MG63 (cell line): ENCODE measurements around the gene GRK5. TPM values are rescaled to one million over a fixed set of nuclear protein-coding genes. Genes with fewer than 3 reads are reported as not detected.

Experiments used
- DNase-seq: peaks from one replicate; pipeline ENCODE4 v3.0.0-alpha.2; 2020
- H3K27me3 ChIP-seq: fragments of 250-450 bp; sonication (Bioruptor Pico); 2 replicates; pipeline ENCODE4 v1.5.1; 2020; ENCODE audit warnings: mild to moderate bottlenecking, moderate library complexity
- H3K36me3 ChIP-seq: fragments of 250-450 bp; sonication (Bioruptor Pico); 2 replicates; pipeline ENCODE4 v1.5.1; 2020; ENCODE audit warnings: mild to moderate bottlenecking, moderate library complexity
- H3K4me3 ChIP-seq: fragments of 250-450 bp; sonication (Bioruptor Pico); 2 replicates; pipeline ENCODE4 v1.5.1; 2020; ENCODE audit warnings: mild to moderate bottlenecking, moderate library complexity
- H3K9me3 ChIP-seq: fragments of 250-450 bp; sonication (Bioruptor Pico); 2 replicates; pipeline ENCODE4 v1.5.1; 2020; ENCODE audit warnings: mild to moderate bottlenecking, moderate library complexity
- total RNA-seq: library from RNA; depleted of rRNA; stranded (reverse); fragments of >200 nt; shearing (Covaris generic); gene quantifications from 2 replicates; pipeline ENCODE4 v1.2.3, GENCODE V29; 2014; ENCODE audit warnings: low replicate concordance

The GRK5 gene
- total RNA-seq, 1 experiment from 2014 or later, result 22.8 TPM

GRCh38 chr10:119323085-119324016, 116.0 kb downstream of the GRK5 start:
- no peaks in the 10 kb centered on the region for H3K27me3 ChIP-seq
- H3K36me3 ChIP-seq, result no peaks in the 10 kb centered on the region
- no peaks in the 10 kb centered on the region for H3K9me3 ChIP-seq
- no peak overlapping the region for H3K4me3 ChIP-seq
- DNase-seq, result no peak

DNA sequence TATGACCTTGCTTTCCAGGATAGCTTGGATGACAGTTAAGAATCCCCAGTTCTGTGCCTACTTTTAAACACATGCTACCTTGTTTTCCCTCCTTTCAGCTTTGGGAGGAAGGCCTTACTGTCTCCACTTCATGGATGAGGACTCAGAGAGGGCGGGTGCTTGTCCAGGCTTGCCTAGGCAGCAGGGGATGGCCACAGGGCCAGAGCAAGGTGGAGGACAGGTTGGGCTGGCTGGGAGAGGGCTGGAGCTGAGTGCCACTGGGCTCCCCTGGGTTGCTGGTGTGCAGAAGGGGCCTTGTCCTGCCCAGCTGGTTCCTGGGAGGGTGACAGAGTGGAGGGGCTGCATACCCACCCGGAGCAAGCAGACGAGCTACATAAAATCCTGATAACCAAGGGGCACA, 117.8 kb downstream of the GRK5 start:
- H3K36me3 ChIP-seq, result no peaks in the 10 kb centered on the region
- no peak overlapping the region for H3K4me3 ChIP-seq
- H3K27me3 ChIP-seq, result no peaks in the 10 kb centered on the region
- DNase-seq, result no peak
- no peaks in the 10 kb centered on the region for H3K9me3 ChIP-seq

DNA sequence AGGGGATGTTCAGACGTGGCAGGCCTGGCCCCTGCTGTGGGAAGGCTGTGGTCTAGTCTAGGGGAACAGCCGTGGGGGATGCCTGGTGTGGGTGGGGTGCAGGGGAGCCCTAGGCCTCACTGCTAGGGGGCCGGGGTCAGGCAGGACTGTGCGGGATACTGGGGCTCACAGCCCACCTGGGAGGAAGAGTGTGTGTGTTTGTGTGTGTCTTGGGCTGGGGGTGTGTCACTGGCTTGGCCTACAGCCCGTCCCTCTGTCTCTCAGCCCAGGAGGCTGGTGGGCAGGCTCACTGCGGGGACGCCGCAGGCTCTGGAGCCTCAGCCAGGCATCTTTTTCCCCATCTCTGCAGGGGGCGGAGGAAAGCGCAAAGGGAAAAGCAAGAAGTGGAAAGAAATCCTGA, 118.8 kb downstream of the GRK5 start:
- Histone ChIP-seq H3K27me3 (no peaks in the 10 kb centered on the region), H3K4me3 (no peak overlapping the region), H3K9me3 (no peaks in the 10 kb centered on the region), H3K36me3 (no peaks in the 10 kb centered on the region)
- no peak for DNase-seq

GRCh38 chr10:119327096-119327745, 119.8 kb downstream of the GRK5 start:
- no peak overlapping the region for H3K4me3 ChIP-seq
- no peaks in the 10 kb centered on the region for H3K36me3 ChIP-seq
- no peaks in the 10 kb centered on the region for H3K27me3 ChIP-seq
- DNase-seq, result no peak
- H3K9me3 ChIP-seq, result no peaks in the 10 kb centered on the region

DNA sequence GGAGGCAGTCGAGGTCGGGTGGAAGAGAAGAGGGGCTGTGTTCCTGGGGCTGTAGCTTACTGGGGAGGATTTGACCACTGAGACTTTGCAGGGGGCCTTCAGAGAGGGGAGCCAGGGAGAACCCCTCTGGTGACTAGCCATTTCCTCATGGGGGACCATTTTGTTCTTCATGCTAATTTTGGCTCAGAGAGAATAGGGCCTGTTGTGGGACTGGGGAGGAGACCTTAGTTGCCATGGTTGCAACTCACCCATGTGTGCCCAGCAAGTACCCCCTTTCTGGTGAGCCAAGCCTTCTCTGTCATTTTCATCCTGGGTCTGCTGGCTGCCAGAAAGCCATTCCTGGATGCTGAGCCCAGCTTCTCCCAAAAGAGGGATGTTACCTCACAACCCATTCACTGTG, 120.9 kb downstream of the GRK5 start:
- no peak for DNase-seq
- H3K36me3 ChIP-seq, result no peaks in the 10 kb centered on the region
- H3K9me3 ChIP-seq, result no peaks in the 10 kb centered on the region
- no peaks in the 10 kb centered on the region for H3K27me3 ChIP-seq
- H3K4me3 ChIP-seq, result no peak overlapping the region

DNA sequence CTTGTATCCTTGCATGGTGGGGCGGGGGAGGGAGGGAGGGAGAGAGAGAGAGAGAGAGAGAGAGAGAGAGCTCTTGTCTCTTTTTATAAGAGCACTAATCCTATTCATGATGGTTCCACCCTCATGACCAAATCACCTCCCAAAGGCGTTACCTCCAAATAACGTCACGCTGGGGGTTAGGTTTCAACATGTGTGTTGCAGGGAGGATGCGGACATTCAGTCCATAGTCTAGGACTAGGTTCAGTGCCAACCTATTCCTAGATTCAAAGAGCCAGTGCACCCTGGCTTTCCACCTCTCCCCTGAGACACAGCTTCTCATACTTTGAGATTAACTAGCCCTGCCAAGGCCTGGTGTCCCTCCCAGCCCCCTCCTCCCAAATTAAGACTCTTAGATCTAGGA, 123.0 kb downstream of the GRK5 start:
- DNase-seq, result no peak
- no peaks in the 10 kb centered on the region for H3K9me3 ChIP-seq
- H3K36me3 ChIP-seq, result no peaks in the 10 kb centered on the region
- no peak overlapping the region for H3K4me3 ChIP-seq
- no peaks in the 10 kb centered on the region for H3K27me3 ChIP-seq

GRCh38 chr10:119331061-119331460, 123.7 kb downstream of the GRK5 start:
- DNase-seq, result no peak
- no peaks in the 10 kb centered on the region for H3K27me3 ChIP-seq
- H3K36me3 ChIP-seq, result no peaks in the 10 kb centered on the region
- no peak overlapping the region for H3K4me3 ChIP-seq
- H3K9me3 ChIP-seq, result no peaks in the 10 kb centered on the region

DNA sequence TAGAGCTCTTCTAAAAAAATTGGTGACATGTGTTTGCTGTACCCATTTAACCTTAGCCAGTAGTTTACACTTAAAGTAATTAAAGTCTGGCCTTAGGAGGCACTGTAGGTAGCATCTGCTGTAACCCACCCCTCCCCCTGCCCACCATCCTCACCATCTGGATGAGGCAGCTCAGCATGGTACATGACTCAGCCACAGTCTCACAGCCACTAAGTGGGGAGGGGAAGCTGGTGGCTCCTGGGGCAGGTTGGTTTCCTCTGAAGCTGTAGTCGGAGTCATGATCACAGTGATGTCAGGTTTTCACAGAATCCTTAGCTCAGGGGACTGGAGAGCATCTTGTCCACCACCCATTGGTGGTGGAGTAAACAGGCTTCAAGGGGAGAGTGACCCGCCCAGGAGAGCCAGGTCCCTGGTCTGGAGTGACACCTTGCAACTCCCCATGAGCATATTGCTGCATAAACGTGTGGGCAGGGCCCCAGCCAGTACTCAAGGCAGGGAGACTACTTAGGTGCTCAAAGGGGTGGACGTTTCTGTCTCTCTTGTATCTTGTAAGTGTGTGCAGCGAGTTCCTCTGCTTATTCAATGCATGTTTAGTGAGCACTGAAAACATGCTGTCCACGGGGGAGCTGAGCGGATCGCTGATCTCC, 125.9 kb downstream of the GRK5 start:
- no peaks in the 10 kb centered on the region for H3K36me3 ChIP-seq
- H3K4me3 ChIP-seq, result no peak overlapping the region
- no peaks in the 10 kb centered on the region for H3K27me3 ChIP-seq
- peak; percentile 50 for DNase-seq
- H3K9me3 ChIP-seq, result no peaks in the 10 kb centered on the region

GRCh38 chr10:119335671-119336353, 128.4 kb downstream of the GRK5 start:
- no peaks in the 10 kb centered on the region for H3K36me3 ChIP-seq
- no peaks in the 10 kb centered on the region for H3K9me3 ChIP-seq
- no peak overlapping the region for H3K4me3 ChIP-seq
- DNase-seq, result no peak
- no peaks in the 10 kb centered on the region for H3K27me3 ChIP-seq

- no peak for DNase-seq
- H3K27me3 ChIP-seq, result no peaks in the 10 kb centered on the region
- H3K36me3 ChIP-seq, result no peaks in the 10 kb centered on the region
- H3K9me3 ChIP-seq, result no peaks in the 10 kb centered on the region
- H3K4me3 ChIP-seq, result no peak overlapping the region
Measured at GRCh38 chr10:119336599-119336998, 129.2 kb downstream of the GRK5 start.

- no peaks in the 10 kb centered on the region for H3K9me3 ChIP-seq
- no peaks in the 10 kb centered on the region for H3K36me3 ChIP-seq
- no peak overlapping the region for H3K4me3 ChIP-seq
- DNase-seq, result no peak
- H3K27me3 ChIP-seq, result no peaks in the 10 kb centered on the region
Measured at GRCh38 chr10:119337223-119337622, 129.9 kb downstream of the GRK5 start.

- DNase-seq, result no peak
Measured at GRCh38 chr10:119337796-119338432, 130.5 kb downstream of the GRK5 start.

GRCh38 chr10:119339109-119339508, 131.7 kb downstream of the GRK5 start:
- H3K9me3 ChIP-seq, result no peaks in the 10 kb centered on the region
- H3K27me3 ChIP-seq, result no peaks in the 10 kb centered on the region
- DNase-seq, result no peak
- no peak overlapping the region for H3K4me3 ChIP-seq
- no peaks in the 10 kb centered on the region for H3K36me3 ChIP-seq

More at GRCh38 chr10:119337796-119338432, 130.5 kb downstream of the GRK5 start:
- H3K4me3 ChIP-seq, result no peak overlapping the region
- H3K9me3 ChIP-seq, result no peaks in the 10 kb centered on the region
- no peaks in the 10 kb centered on the region for H3K36me3 ChIP-seq
- H3K27me3 ChIP-seq, result no peaks in the 10 kb centered on the region

DNA sequence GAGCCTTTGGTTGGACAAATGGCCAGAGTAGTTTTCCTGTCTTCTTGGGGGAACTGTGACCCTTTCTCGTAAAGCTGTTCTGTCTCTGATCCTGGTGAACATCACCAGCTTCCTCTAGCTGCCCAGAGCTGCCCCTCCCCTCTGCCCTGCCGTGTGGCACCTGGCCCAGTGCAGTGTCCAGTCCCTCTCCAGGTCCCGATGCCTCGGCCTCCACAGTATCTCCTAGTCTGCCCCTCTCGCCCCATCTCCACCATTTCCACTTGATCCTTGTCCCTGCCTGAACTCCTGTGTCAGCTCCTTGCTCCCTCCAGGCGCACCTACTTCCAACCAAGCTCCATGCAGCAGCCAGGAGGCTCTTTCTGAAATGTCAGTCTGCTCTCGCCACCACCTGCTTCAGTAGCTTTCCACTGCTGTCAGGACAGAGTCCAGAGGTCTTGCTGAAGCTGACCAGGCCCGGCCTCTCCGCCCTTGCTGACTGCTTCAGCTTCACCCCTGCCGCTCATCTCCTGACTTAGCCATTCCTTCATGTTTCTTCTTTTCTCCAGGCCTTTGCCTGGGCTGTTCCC, 133.6 kb downstream of the GRK5 start:
- no peak for DNase-seq
- no peaks in the 10 kb centered on the region for H3K36me3 ChIP-seq

DNA sequence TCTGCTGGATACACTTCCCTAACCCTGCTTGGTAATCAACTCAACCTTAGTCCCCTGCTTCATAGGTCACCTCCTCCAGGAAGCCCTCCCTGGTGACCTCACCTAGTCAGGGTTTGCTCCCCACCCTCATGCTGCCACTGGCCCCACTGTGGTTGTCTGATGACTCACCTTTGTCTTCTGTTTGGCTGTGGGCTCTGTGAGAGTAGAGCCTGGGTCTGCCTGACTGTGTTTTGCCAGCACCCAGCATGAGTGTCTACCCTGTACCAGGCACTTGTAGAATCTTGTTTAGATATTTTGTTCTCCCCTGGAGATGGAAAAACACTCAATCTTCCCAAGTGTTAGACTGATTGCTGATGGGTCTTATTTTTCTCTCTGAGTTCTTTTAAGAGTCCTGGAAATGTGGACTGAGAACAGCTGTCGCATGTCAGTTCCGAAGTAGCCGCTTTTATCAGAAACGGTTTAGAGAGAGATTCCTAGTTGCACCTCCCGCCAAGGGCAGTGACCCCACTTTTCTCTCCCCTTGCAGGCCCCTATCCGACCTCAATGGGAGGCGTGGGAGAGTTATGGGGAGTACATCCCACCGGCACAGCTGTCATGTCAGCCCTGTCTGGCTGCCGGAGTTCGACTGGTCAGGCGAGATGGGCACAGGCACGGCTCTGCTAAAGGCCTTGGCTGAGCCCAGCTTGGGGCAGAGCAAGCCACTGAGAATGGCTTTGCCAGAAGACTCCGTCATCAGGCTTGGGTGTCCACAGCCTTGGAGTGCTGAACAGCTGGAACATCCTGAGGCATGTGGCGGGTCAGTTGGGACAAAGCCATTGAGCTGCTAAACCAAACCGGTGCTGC, 134.3 kb downstream of the GRK5 start:
- Histone ChIP-seq H3K36me3 (no peaks in the 10 kb centered on the region), H3K27me3 (no peaks in the 10 kb centered on the region), H3K9me3 (no peaks in the 10 kb centered on the region), H3K4me3 (no peak overlapping the region)
- peak; percentile 74 for DNase-seq

More for the DNA sequence above, 133.6 kb downstream of the GRK5 start:
- Histone ChIP-seq H3K27me3 (no peaks in the 10 kb centered on the region), H3K9me3 (no peaks in the 10 kb centered on the region), H3K4me3 (no peak overlapping the region)
